Epithelial cell of proximal tubule (primary cell): Measurements from ENCODE around the gene ACP7. TPM values are rescaled to one million over a fixed set of nuclear protein-coding genes. Genes with fewer than 3 reads are reported as not detected.

Experiments used
- DNase-seq: peaks from one replicate; pipeline ENCODE4 v3.0.0-alpha.2; 2011; ENCODE audit warnings: low read depth
- H3K4me3 ChIP-seq: 2 replicates; pipeline ENCODE4 v1.5.1; 2011; ENCODE audit warnings: low read depth, mild to moderate bottlenecking, low read length
- CTCF ChIP-seq: conservative IDR thresholded peaks from 2 replicates; pipeline ENCODE4 v1.5.1; 2012; ENCODE audit warnings: low read depth, mild to moderate bottlenecking, low read length
- total RNA-seq: library from RNA; depleted of rRNA; stranded (reverse); fragments of >200 nt; gene quantifications from 2 replicates; pipeline ENCODE4 v1.2.3, GENCODE V29; 2015

ACP7 gene
- total RNA-seq, result 0.22 and 0.23 TPM in 2 replicates

- DNase-seq, result no peak
- no peak within 1 kb of the TSS for H3K4me3 ChIP-seq
- TF ChIP-seq CTCF, result no peak
Measured at GRCh38 chr19:39083983-39084731, at the start of gene ACP7. ACP7 (plus strand) TSS chr19:39084368; CDS start chr19:39085270, 902 bp downstream.

- no peak overlapping the region for H3K4me3 ChIP-seq
- no peak for DNase-seq
- TF ChIP-seq CTCF, result no peak
Measured at GRCh38 chr19:39036581-39036980, 47.6 kb upstream of the ACP7 start.

GRCh38 chr19:39037194-39037593, 47.0 kb upstream of the ACP7 start:
- no peak for TF ChIP-seq CTCF
- no peak for DNase-seq
- H3K4me3 ChIP-seq, result no peak overlapping the region

GRCh38 chr19:39038098-39038497, 46.1 kb upstream of the ACP7 start:
- peak; percentile 59 for TF ChIP-seq CTCF
- H3K4me3 ChIP-seq, result peak overlapping the region; percentile 30

GRCh38 chr19:39045506-39045905, 38.7 kb upstream of the ACP7 start:
- no peak for DNase-seq
- H3K4me3 ChIP-seq, result no peak overlapping the region
- TF ChIP-seq CTCF, result no peak

More at GRCh38 chr19:39038098-39038497, 46.1 kb upstream of the ACP7 start:
- no peak for DNase-seq

GRCh38 chr19:39046037-39046821, 37.9 kb upstream of the ACP7 start:
- DNase-seq, result peak; percentile 48
- no peak for TF ChIP-seq CTCF
- H3K4me3 ChIP-seq, result no peak overlapping the region
